HG02763 (cell line): ENCODE data around the gene ATP6V0E2.
A peak's percentile ranks its signal among the peaks of the same experiment; 100 is the strongest.

Experiments
- ATAC-seq: cut with Tn5 transposase; IDR thresholded peaks from one replicate; pipeline ENCODE4 v1.9.1; 2021; ENCODE audit warnings: mild to moderate bottlenecking, moderate library complexity; ENCODE audit not compliant: unreplicated experiment

ATP6V0E2 gene

DNA sequence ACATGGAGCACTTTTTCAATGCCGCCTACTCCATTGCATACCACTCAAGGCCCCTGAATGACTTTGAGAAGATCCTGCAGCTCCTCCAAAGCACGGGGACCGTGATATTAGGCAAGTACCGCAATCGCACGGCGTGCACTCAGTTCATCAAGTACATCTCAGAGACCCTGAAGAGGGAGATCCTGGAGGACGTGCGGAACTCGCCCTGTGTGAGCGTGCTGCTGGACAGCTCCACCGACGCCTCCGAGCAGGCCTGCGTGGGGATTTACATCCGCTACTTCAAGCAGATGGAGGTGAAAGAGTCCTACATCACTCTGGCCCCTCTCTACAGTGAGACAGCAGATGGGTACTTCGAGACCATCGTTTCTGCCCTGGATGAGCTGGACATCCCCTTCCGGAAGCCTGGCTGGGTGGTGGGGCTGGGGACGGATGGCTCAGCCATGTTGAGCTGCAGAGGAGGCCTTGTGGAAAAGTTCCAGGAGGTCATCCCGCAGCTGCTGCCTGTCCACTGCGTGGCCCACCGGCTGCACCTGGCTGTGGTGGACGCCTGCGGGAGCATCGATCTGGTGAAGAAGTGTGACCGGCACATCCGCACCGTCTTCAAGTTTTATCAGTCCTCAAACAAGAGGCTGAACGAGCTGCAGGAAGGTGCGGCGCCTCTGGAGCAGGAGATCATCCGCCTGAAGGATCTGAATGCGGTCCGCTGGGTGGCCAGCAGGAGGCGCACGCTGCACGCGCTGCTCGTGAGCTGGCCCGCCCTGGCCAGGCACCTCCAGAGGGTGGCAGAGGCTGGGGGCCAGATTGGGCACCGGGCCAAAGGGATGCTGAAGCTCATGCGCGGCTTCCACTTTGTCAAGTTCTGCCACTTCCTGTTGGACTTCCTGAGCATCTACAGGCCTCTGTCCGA lies 12.7 kb upstream of the ATP6V0E2 start:
- ATAC-seq = no peak

DNA sequence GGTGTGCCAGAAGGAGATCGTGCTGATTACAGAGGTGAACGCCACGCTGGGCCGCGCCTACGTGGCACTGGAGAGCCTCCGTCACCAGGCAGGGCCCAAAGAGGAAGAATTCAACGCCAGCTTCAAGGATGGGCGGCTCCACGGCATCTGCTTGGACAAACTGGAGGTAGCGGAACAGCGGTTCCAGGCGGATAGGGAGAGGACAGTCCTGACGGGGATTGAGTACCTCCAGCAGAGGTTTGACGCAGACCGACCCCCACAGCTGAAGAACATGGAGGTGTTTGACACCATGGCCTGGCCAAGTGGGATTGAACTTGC lies 12.1 kb upstream of the ATP6V0E2 start:
- no peak for ATAC-seq

DNA sequence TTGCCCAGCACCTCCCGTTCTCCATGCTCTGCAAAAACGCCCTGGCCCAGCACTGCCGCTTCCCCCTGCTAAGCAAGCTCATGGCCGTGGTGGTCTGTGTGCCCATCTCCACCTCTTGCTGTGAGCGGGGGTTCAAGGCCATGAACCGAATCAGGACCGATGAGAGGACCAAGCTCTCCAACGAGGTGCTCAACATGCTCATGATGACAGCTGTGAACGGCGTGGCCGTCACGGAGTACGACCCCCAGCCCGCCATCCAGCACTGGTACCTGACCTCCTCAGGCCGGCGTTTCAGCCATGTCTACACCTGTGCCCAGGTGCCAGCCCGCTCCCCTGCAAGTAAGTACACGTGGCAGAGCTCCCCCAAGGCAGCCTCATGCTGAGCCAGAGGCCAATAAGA lies 11.6 kb upstream of the ATP6V0E2 start:
- no peak for ATAC-seq

DNA sequence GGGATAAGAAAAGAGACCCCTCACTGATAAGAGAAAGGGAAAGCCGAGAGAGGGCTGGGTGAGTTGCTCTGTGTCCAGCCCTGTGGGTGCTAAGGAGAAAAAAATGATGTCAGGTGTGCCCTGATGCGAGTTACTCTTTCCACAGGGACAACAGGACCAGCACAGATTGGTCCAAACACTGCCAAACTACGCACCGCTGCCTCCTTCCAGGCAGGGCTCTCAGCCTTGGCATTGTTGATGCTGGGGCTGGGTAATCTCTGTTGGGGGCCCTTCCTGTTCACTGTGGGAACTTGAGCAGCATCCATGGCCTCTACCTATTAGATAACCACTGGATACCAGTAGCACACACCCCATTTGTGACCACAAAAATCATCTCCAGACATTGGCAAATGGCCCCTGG lies 10.3 kb upstream of the ATP6V0E2 start:
- no peak for ATAC-seq

DNA sequence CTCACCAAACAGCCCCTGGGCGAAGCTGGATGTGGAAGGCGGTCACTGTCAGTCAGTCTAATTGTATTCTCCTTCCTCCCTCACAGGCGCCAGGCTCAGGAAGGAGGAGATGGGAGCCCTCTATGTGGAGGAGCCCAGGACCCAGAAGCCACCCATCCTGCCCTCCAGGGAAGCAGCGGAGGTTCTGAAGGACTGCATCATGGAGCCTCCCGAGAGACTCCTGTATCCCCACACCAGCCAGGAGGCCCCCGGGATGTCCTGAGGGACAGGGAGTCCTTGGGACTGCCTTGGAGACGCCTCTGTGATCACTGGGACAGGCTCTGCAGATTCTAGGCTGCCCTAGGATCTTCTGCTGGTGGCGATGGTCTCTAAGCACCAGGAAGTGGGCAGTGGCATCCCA lies 9.7 kb upstream of the ATP6V0E2 start:
- ATAC-seq = no peak

DNA sequence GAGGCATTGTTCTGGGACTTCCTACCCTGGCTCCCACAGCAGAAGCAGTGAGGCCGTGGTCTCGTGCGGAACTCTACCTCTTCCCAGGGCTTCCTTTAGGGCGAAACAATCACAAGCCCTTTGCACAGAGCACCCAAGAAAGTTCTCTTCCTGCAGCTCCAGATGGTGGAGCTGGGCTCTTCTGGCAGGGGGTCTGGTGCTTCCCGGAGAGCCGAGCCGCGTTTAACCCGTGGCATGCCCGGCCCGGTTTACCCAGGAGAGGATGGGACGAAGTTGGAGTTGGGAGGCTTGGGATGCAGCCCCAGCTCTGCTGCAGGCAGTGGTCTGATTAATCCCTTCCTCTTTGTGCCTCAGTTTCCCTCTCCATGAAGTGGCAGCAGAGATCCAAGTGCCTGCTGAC lies 9.0 kb upstream of the ATP6V0E2 start:
- no peak for ATAC-seq

DNA sequence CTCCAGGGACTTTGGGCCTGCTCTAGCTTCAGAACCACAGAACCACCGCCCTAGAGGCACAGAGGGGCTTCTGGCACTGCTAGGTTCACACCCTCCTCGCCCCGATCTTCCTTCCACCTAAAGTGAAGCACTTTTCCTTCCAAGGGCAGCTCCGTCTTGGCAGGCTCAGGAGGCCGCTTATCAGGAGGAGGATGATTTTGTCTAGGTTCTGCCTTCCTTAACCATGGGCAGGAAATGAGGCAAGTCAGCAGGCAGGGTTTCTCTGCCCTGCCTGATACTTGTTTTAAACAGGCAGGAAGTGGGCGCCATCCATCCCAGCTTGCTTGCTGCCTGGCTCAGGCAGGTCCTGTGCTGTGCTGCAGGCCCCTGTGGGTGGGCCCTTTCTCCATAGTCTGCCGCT lies 8.3 kb upstream of the ATP6V0E2 start:
- no peak for ATAC-seq

DNA sequence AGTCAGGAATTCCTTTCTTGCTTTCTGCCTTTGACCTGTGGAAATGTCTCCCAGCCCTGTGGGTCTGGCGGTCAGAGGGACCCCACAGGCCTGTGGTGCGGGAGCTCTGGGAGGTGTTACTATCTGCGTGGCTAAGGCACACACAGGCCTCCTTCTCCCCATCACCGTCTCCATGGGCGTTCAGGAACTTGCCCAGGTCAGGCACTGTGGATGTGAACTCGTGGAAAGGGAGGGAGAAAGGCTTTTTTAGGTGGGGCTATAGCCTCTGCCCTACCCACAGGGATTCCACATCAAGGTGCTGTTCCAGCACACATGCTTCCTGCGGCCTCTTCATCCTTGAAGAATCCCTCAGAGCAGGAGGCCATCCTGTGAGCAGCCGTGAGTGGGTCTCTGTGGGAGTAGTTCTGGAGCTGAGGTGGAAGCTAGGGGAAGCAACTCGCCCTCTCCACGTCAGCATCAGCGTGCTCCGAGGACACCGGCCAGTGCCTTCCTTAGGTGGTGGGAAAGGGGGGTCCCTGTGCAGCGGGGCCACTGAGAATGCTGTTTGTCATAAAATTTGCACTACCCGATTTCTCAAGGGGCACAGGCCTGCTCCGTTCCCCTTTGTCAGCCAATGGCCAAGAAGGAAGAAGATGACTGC lies 7.5 kb upstream of the ATP6V0E2 start:
- ATAC-seq = no peak

DNA sequence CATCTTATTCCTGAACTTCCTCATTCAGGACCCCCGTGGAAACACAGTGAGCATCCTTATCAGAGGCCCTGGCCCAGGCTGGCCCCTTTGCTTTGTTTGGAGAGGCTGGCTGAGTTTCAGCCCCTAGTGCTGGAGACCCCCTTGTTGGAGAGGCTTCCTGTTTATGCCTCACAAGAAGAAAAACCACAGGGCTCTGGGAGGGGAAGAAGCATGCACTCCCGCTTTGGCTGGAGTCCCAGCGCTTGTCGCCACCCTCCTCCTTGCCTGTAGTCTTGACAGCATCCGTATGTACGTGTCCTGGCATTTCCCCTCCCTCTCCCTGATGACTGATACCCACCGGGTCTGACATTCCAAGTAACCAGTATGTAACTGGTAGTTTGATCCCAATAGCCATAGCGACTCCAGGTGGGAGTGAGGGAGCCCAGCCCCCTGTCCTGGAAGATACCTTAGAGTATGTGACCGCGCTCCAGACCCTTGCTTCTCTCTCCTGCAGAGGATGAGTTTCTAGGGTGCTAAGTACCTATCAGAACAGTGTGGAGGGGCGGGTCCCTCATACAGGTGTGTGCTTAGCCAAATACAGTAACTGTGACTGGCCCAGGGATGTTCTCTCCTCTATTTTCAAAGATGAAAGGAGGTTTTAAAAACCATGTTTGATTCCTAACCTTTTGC lies 6.9 kb upstream of the ATP6V0E2 start:
- ATAC-seq = no peak

DNA sequence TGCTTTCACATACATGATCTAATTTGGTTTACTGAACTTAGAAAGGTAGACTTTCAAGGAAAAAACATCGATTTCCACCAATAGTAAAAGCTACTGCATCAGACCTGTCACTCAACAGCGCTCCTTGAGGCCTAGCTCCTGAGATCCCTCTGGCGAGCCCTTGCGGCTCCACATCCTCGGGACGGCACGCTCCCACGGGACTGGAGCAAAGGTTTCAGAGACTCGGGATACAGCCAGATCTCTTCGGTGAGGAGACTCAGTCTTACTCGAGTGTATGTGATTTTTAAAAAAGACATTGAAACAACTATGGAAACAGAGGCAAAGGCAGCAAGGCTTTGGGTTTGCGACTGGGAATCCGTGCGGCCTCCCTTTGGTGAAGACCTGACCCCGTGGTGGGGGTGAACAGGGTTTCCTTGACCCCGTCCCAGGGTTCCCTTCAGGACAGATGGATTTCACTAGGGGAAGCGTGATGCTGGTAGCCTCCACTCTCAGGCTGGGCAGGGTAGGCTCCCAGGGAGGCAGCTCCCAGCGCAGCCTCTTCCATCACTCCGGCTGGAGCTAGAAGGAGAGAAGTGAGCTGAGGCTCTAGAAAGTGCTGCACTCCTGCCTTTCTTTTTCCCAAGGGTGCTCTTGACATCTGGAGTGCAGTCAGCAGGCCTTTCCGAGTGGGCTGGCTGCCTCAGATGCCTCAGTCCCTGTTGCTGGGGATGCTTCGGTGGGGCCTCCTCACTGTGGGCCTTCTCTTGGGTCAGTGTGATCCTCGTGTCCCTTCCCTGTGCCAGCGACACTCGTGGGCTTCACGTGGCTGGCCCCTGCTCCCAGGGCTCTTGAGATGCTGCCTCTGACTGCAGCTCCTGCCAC lies 5.8 kb upstream of the ATP6V0E2 start:
- no peak for ATAC-seq

DNA sequence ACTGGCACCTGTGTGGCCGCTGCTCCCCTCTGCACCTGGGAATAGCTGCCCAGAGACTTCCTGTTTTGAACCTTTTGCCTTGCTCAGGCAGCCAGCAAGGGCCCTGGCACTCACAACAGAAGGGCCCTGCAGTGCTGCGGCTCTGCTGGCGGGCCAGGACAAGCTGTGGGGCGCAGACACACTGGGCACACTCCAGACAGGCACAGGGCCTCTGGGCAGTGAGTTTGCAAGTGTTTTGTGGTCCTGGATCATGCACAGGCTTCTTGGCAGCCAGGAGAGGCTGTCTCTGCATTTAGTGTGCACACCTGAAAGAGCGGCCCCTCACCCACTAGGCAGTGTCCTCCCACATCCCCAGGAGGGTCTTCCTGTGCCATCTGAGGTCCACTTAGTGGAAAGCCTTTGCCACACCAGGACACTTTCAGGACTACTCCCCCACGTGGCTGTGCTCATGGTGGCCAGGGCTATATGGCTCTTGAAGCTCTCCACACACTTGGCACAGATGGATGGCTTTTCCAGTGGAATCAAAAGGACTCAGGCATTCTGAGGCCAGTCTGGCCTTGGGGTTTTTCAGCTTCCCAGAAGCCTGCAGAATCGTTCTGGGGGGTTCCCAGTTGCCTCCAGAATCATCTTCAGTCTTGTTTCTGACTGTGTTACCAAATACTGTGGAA lies 5.0 kb upstream of the ATP6V0E2 start:
- ATAC-seq = no peak

DNA sequence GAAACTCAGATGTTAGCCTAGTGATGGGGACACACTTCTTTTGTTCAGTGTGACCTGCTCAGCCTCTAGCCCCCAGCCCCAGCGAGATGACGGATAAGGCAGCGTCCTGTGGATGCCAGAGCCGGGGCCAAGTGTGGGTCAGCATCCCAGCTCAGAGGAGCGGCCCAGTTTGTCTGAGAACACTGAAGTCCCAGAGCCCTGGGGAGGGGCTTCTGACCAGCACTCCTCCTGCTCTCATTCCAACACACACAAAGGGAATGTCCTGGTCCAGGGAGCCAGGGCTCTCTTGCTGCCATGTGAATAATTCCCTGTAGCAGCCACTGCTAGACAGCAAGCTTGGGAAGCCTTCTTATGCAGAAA lies 4.5 kb upstream of the ATP6V0E2 start:
- ATAC-seq = no peak

DNA sequence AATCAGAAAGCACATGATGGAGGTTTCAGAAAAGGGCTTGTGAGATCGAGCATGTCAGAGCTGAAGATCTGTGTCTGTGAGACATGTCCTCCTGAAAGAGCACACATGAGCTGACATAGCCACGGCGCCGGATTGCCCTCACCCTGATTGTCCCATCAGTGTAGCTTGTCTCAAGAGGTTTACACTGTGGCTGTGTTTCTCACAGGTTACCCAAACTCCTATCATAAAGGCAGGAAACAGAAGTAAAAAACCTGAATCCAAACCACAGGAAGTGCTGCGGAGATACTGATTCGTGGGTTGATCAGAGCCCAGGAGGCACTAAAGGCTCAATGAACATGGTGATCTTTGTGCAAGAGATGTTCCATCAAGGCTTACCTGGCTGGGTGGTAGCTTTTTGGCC lies 3.9 kb upstream of the ATP6V0E2 start:
- no peak for ATAC-seq

DNA sequence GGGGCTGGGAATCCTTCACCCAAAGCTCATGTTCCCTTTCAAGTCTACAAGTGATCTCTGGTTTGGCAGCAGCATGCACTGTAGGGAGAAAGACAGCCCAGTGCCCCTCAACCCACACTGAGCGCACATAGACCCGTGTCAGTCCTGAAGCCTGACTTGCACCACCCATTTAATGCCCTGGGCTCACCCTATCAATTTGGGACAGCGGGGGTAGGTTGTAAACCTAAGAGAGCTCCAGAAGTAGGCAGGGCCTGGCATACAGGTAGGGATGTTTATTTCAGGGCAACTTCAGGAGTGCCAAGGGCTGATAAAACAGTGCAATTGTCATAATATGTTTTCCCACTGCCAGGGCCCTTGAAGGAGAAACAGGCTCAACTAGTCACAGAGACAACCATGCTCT lies 3.5 kb upstream of the ATP6V0E2 start:
- ATAC-seq = no peak

DNA sequence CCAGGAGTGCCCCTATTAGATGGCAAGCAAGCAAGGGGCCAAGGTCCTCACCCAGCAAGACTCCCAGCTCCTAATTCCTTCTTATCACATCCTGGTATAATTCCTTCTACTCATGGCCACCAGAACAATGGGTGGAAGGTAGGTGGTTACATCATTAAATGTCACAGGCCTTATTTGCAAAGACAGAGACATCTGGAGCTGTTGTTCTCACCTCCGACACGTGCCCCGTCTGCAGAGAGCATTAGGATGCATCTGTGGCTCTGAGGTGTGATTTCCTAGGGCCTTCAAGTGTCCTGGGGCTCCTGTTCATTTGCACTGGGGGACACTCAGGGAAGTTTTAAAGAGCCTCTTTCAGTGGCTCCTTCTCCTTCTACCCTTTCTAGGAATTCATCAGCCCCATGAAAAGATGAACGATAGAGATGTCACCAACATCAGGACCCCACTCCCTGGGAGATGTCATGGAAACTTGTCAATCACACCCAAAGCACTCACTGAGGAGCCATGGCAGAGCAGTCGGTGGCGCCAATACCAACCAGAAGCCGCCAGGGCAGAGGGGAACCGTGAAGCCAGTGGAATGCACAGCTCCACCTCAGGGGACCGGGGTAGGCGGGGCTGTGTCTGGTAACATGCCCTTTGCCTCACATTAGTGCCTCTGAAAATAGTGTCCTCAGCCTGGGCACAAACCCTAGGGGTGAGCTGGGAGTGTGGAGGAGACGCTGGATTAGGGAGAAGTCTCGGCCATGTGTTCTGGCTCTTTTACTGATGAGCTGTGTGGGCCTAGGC lies 2.9 kb upstream of the ATP6V0E2 start:
- ATAC-seq = no peak

DNA sequence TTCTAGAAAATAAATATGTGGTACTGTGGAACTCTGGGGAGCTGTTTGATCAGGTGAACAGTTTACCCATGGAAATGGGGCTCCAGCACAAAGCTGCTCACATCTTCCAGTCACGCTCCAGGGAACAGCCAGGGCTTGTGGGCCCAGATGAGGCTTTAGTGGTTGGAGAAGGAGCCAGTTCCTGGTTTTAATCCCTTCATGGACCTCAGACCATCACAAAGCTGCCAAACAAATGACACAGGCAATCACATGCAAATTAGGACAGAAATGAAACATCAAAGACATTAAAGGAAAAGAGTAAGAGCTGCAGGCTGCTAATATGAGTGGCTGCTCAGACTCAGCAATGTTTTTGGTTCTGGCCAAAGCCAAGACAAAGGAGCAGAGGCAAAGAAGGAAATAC lies 2.2 kb upstream of the ATP6V0E2 start:
- no peak for ATAC-seq

DNA sequence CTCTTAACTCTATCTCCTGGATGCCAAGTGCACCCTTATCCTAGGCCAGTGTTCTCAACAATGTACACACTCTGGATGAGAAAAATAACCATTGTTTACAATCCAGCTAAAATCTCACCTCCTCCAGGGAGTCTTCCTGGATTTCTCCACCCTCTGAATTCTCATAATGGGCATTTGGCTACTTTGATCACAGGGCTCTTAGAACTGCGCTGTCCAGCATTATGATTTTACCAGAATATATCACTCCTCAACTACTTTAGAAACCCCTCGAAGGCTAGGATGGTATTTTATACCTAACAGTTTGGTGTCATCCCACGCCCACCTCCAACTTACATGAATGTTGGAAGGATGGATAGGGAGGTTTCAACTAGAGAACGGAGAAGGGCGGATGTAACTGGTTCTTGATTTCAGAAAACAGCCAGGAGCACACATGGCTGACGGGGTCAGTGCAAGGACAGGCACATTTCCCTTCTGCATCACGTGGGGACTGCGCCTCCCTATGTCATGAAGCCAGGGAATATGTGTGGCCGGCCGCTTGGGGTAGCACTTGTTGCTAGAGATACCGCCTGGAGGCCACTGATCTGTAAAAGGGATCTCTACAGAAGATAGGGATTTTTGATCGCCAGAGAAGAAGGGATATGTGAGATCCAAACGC lies 1.2 kb upstream of the ATP6V0E2 start:
- no peak for ATAC-seq

DNA sequence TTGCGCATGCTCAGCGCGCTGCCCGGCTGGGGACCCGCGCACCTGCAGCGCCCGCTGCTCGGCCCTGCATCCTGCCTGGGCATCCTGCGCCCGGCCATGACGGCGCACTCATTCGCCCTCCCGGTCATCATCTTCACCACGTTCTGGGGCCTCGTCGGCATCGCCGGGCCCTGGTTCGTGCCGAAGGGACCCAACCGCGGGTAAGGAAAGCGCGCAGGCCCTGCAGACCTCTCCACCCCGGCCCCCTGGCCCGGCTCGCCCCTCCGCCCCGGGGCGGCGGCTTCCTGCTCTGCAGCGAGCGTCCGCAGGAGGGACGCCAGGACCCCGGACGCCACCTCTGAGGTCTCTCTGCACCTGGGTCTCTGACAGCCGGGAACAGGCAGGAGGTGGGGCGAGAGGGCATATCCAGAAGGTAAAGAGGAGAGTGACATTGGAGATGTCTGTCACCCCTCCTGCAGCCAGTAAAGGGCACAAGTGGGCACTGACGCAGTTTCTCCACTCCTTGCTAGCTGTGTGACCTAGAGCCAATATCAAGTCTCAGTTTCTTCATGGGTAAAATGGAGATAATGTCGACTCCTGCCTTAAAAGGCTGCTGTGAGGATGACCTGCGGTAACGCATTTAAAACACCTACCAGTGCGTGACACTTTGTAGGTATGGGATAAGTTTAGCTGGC lies 338 bp downstream of the ATP6V0E2 start:
- peak; percentile 25 for ATAC-seq

DNA sequence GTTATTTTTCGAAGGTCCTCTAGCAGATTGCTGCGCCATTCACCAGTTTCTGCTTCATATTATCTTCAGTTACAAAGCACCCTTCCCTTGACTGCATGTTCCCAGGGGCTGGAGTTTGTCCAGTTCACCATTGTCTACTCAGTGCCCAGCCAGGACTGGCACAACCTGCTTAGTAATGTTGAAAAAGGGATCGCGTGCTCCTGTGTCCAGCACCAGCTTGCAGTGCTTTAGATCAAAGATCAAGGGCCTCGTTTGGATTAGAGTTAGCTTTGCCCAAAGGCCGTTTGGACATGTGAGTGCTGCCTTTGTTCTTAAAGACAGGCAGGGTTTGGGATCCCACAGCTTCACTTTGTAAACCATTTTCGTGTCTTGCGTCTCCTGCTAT lies 867 bp downstream of the ATP6V0E2 start:
- ATAC-seq = no peak
